GM12891 (cell line): ENCODE results near the gene CZIB. TPM values are rescaled to one million over a fixed set of nuclear protein-coding genes. Genes with fewer than 3 reads are reported as not detected.

Experiments
- DNase-seq: peaks from one replicate; pipeline ENCODE4 v3.0.0; 2011; ENCODE audit warnings: low spot score; ENCODE audit not compliant: insufficient read length
- FAIRE-seq: peaks from 2 replicates; lab custom pipeline; 2011; peaks lifted over from hg19 to GRCh38; lab: Jason Lieb, UNC
- PAX5 ChIP-seq: IDR thresholded peaks from 2 replicates; pipeline ENCODE4 v1.6.1; 2011; ENCODE audit warnings: low read length, moderate library complexity, mild to moderate bottlenecking; ENCODE audit not compliant: insufficient read depth, severe bottlenecking
- POLR2A ChIP-seq: IDR thresholded peaks from 2 replicates; pipeline ENCODE4 v1.6.1; 2011; ENCODE audit warnings: low read depth, low read length, control low read depth
- POLR2AphosphoS5 ChIP-seq: IDR thresholded peaks from 2 replicates; pipeline ENCODE4 v1.6.1; 2011; ENCODE audit warnings: low read depth, low read length, control low read depth
- POU2F2 ChIP-seq: IDR thresholded peaks from 2 replicates; pipeline ENCODE4 v1.6.1; 2011; ENCODE audit warnings: low read depth, mild to moderate bottlenecking, control low read depth, low read length, moderate library complexity
- SPI1 ChIP-seq: IDR thresholded peaks from 2 replicates; pipeline ENCODE4 v1.6.1; 2011; ENCODE audit warnings: low read depth, low read length, control low read depth
- TAF1 ChIP-seq: IDR thresholded peaks from 2 replicates; pipeline ENCODE4 v1.6.1; 2011; ENCODE audit warnings: low read depth, low read length, control low read depth
- polyA plus RNA-seq: library from polyadenylated mRNA; unstranded; fragments of >200 nt; gene quantifications from one replicate; pipeline ENCODE4 v1.2.1, GENCODE V29; 2012; ENCODE audit warnings: low read depth, missing spikeins, inconsistent platforms; ENCODE audit not compliant: missing spikeins

CZIB gene
- 33.4 TPM for polyA plus RNA-seq

- FAIRE-seq = peak; percentile 98
- DNase-seq = peak; percentile 90
- peak; percentile 59; the same call in 1 of the 2 replicates for TF ChIP-seq TAF1
- TF ChIP-seq POU2F2 = no peak
- no peak for TF ChIP-seq SPI1
- peak; percentile 98 for TF ChIP-seq POLR2A
- peak; percentile 98 for TF ChIP-seq POLR2AphosphoS5
- no peak for TF ChIP-seq PAX5
These were observed at the start of gene CZIB for GRCh38 chr1:53220171-53220961. CZIB (minus strand) TSS chr1:53220634; CDS start chr1:53220575, 59 bp downstream.

- no peak for FAIRE-seq
- no peak for DNase-seq
- TF ChIP-seq SPI1 (peak; percentile 75), PAX5 (no peak), POLR2AphosphoS5 (no peak), POU2F2 (no peak), POLR2A (no peak), TAF1 (no peak)
These were observed 49.7 kb upstream of the CZIB start for GRCh38 chr1:53270107-53270506.

- TF ChIP-seq PAX5 (no peak), POU2F2 (no peak), POLR2A (no peak), POLR2AphosphoS5 (no peak), TAF1 (no peak)
- FAIRE-seq = no peak
These were observed 47.3 kb upstream of the CZIB start for GRCh38 chr1:53267761-53268160.

GRCh38 chr1:53266038-53266437 is 45.6 kb upstream of the CZIB start:
- FAIRE-seq (no peak), DNase-seq (no peak)

More at GRCh38 chr1:53267761-53268160, 47.3 kb upstream of the CZIB start:
- no peak for DNase-seq

GRCh38 chr1:53265581-53265980 is 45.1 kb upstream of the CZIB start:
- DNase-seq (no peak), FAIRE-seq (no peak)
- TF ChIP-seq POLR2A (no peak), POLR2AphosphoS5 (no peak), PAX5 (no peak), TAF1 (no peak), SPI1 (no peak), POU2F2 (no peak)

More at GRCh38 chr1:53266038-53266437, 45.6 kb upstream of the CZIB start:
- TF ChIP-seq POLR2A (no peak), POU2F2 (no peak), SPI1 (no peak), POLR2AphosphoS5 (no peak), TAF1 (no peak), PAX5 (no peak)

GRCh38 chr1:53264048-53264447 is 43.6 kb upstream of the CZIB start:
- no peak for FAIRE-seq
- no peak for DNase-seq
- TF ChIP-seq PAX5 = no peak
- no peak for TF ChIP-seq POU2F2
- no peak for TF ChIP-seq POLR2A
- TF ChIP-seq POLR2AphosphoS5 = no peak
- no peak for TF ChIP-seq TAF1
- no peak for TF ChIP-seq SPI1

GRCh38 chr1:53262000-53262399 is 41.6 kb upstream of the CZIB start:
- FAIRE-seq (no peak), DNase-seq (no peak)
- TF ChIP-seq TAF1 (no peak), POLR2AphosphoS5 (no peak), POLR2A (no peak)

GRCh38 chr1:53260631-53261247 is 40.3 kb upstream of the CZIB start:
- FAIRE-seq (no peak), DNase-seq (no peak)
- TF ChIP-seq PAX5 = no peak
- TF ChIP-seq POU2F2 = no peak
- no peak for TF ChIP-seq POLR2AphosphoS5
- no peak for TF ChIP-seq POLR2A
- TF ChIP-seq TAF1 = no peak
- no peak for TF ChIP-seq SPI1

GRCh38 chr1:53259932-53260331 is 39.5 kb upstream of the CZIB start:
- TF ChIP-seq SPI1 (peak; percentile 51), POLR2A (no peak)
- FAIRE-seq = peak; percentile 89
- DNase-seq = no peak
